Sigmoid colon (tissue), 4 donors: ENCODE results near the gene KTN1.

Experiments used
- POLR2A ChIP-seq, 2 donors: fragments of 450-650 bp; IDR thresholded peaks; one replicate each; pipeline ENCODE4 v1.6.1; 2016; ENCODE audit warnings: antibody characterized with exemption in 2 of 2, mild to moderate bottlenecking in 2 of 2, moderate library complexity in 2 of 2
- POLR2AphosphoS5 ChIP-seq, 4 donors: sonication (generic); formaldehyde crosslinking; IDR thresholded peaks; one replicate each; pipeline ENCODE4 v1.6.1; 2017; ENCODE audit warnings: antibody characterized with exemption in 4 of 4

DNA sequence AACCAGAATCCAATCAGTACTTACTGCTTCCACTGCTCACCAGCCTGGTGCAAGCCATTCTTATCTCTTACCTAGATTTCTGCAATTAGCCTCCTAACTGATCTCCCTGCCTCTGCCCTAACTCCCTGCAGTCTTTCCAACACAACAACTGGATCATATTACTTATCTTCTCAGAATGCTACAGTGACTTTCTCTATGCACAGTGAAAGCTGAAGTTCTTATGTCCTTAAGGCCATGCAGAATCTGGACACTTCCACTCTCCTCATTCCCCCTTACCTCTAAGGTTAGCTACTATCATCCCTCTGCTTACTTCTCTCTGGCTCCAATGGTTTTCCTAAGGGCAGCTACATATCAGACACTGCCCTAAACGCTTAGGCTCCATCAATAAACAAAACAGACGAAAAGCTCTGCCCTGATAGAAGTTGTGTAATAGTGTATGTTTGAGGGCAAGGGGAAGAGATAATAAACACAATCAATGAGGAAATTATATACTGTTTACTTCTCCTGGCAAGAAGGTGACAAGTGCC lies 4.0 kb downstream of the KTN1 start:
- TF ChIP-seq POLR2AphosphoS5 (IDR thresholded peaks at IDR 0.05): no peak
- no peak for TF ChIP-seq POLR2A (IDR thresholded peaks at IDR 0.05)
